NCI-H1092 (cell line): Measurements from ENCODE around the gene SNX19.
"Not testable (repeated sequence)": the region's sequence is repeated elsewhere in the genome, so short reads cannot be mapped to it uniquely, and the experiment has no call there.

Experiments used
- DNase-seq: peaks from one replicate; lab custom pipeline; 2025; lab: John Stamatoyannopoulos, UW

Gene SNX19

GRCh38 chr11:130872102-130872501 is 44.2 kb downstream of the SNX19 start:
- DNase-seq = no peak

DNA sequence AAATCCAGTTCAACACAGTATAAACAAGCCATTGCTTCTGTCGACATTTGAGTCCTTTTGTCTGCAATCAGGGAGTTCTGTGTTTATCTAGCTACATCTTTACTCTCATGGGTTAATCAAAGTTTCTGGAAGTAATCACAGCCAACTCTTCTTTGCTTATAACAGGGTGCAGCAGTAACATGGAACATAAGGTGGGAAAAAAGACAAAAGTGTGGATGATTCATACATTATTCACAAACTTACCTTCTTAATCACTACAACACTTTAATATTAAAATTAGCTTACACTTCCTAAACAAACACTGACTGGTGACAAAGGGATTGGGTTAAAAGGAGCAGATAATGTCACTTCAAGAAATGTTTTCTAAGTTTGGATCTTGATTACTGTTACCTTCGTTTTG is 44.7 kb downstream of the SNX19 start:
- DNase-seq = no peak

DNA sequence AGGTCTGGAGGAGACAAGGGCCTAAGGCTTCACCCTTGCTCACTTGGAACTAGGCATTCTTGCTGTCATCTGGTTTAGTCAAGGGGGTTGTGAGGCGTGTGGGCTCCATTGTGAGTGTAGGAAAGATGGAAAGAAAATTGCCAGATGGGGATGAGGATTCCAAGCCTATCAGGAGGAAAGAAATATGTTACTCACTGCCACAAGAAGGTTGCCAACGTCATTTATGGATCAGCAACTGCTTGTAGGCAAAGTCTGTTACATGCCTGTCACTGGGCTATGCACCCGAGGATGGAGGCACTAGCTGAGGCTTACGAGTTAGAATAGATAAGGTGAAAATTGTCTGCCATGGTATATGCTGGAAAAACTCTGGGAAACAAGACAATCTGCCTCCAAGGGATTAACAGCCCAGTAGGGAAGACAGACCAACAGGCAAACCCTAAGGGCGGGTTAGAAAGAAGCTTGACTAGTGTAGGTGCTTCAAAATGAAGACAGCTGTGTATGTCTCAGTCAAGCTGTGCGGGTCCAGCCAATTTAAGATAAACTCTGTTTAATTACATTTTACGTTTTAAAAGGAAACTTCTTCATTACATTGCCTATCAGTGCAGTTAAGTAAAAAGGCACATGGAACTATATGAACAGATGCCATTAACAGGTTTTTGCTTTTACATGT is 47.4 kb downstream of the SNX19 start:
- no peak for DNase-seq

- no peak for DNase-seq
These were observed 48.1 kb downstream of the SNX19 start for GRCh38 chr11:130868086-130868710.

DNA sequence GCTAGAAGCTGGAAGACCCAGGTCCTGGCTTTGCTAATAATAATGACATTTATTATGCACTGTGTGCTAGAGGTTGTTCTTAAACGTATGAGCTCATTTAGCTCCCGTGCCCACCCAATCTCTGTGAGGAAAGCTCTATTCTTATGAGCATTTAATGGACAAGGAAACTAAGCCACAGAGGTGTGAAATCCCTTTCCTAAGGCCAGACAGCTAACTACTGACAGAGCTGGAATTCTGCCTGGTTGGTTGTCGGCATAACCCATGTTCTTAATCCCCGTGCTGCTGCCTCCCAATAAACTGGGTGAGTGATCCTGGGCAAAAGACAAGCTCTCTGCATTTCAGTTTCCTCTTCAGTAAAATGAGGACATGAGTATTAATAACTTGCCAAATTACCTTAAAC is 49.4 kb downstream of the SNX19 start:
- DNase-seq = no peak

DNA sequence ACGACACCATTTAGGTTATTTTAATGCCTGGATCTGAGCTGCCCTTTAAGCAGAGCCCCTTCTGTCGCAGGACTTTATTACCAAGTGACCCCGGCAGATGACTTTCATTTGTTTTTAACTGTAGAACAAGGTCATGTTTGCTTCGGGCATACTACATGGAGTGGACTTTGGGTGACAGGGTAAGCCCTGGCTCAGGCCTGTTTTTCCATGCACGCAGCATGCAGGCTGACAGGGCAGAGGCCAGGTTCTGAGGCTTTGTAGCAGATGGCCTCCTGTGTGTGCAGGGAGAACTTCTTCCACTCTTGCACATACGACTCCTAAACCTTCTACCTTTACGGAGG is 50.5 kb downstream of the SNX19 start:
- no peak for DNase-seq

DNA sequence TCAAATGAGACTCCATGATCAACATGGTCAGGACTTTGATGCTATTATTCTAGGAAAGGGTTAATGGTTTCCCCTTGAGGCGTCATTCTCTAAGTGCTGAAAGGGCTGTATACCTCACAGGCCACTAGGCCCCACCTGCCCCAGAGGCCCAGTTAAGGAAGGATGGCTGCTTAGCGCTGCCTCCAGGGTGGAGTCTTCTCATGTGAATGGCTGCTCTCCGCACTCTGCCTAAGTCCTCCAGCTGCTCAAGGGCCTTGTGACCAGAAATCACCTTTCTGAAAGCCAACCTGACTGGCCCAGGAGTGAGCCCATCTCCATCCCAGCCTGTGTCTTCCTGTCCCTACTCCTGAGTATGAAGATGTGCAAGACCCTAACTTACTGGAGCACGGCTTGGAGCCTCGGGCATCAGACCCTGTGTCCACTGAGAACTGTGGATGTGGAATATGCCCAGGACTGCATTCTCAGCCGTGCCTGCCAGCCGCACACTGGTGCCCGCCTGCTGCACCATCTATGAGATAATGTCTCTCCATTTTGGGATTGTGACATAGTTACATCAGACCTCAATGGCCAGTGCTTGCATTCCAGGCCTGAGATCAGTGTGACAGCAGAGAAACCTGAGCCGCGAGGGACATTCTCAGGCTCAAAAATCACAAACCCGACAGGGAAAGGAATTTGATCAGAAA is 51.0 kb downstream of the SNX19 start:
- DNase-seq = no peak

DNA sequence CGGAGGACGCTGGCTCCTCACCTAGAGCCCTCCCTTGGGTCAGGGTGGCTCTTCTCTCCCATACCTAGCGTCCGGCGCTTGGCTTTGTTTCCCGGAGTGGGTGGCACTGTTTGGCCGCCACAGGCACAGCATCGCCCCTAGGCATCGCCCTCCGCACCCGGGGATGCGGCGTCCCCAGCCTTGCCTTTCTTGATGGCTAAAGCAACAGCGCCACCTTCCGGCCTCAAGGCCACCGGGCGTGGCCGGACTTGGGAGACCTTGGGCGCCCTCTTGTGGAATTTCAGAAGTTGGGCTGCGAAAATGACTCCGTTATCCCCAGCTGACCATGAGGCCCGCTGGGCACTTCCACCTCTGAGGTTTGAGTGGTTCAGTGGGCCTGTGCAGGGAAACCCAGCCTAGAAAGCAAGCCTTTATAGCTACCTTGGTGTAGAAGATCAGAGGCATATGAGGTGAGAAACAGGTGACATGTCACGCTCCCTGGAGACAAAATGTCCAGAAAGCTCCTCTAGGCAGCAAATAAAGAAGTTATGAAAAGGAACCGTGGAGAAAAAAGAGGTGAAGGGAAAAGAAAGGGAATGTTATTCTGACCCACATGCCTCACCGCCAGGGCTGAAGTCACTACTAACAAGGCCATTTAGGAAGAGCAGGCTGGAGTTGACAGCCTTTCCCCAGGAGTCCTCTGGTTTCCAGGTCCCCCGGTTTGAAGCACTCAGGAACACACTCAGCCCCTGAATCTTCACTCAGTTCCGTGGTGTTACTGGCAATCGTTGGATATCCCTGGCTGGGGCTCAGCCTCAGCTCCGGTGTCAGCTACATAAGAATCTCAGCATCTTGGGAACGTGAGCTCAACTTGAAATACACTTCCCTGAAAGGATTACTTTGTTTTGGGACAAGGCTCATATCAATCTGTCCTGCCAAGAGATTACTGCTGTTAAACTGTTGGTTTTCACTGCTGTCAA is 54.1 kb downstream of the SNX19 start:
- DNase-seq = peak; percentile 96

- no peak for DNase-seq
These were observed 55.0 kb downstream of the SNX19 start for GRCh38 chr11:130861283-130861682.

- no peak for DNase-seq
These were observed 56.4 kb downstream of the SNX19 start for GRCh38 chr11:130859886-130860285.

- no peak for DNase-seq
These were observed 58.1 kb downstream of the SNX19 start for GRCh38 chr11:130858215-130858614.

- DNase-seq = not testable (repeated sequence)
These were observed 60.6 kb downstream of the SNX19 start for GRCh38 chr11:130855707-130856106.

DNA sequence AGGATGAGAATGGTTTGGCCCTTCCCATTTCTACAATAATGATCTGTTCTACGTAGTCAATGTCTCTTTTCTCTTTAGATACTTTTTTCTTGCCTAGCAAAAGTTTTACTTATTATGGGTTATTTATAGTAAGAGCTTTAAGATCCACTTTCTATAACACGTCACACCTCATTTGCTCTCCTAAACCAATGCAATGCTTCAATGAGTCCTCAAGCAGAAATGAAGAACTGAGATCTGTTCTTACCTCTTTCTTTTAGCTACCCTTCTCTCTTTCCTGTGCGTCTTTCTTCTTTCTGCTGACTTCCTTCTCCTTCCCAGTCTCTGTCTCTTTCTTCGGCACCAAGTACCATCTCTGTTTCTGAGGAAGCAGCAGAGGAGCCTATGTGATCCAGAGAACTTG is 61.8 kb downstream of the SNX19 start:
- no peak for DNase-seq

DNA sequence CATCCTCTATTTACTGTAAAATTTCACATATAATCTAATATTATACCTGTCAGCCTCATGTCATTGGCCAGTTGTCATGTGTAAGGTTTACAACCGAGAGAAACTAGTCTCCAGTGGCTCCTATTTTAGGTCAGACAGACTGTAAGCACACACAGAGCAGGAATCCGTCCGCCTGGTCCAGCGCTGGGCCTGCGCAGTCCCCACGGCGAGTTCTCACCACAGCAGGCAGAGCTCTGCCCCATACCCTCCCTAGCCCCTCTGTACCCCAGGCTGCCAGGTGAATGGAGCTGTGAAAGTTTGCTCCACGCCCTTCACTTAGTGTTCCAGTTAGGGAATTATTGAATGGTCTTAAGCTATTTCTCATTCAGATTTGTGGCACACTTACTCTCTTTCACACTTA is 63.7 kb downstream of the SNX19 start:
- DNase-seq = no peak

- DNase-seq = no peak
These were observed 65.9 kb downstream of the SNX19 start for GRCh38 chr11:130850185-130850944.

GRCh38 chr11:130849215-130849568 is 67.1 kb downstream of the SNX19 start:
- DNase-seq = no peak

DNA sequence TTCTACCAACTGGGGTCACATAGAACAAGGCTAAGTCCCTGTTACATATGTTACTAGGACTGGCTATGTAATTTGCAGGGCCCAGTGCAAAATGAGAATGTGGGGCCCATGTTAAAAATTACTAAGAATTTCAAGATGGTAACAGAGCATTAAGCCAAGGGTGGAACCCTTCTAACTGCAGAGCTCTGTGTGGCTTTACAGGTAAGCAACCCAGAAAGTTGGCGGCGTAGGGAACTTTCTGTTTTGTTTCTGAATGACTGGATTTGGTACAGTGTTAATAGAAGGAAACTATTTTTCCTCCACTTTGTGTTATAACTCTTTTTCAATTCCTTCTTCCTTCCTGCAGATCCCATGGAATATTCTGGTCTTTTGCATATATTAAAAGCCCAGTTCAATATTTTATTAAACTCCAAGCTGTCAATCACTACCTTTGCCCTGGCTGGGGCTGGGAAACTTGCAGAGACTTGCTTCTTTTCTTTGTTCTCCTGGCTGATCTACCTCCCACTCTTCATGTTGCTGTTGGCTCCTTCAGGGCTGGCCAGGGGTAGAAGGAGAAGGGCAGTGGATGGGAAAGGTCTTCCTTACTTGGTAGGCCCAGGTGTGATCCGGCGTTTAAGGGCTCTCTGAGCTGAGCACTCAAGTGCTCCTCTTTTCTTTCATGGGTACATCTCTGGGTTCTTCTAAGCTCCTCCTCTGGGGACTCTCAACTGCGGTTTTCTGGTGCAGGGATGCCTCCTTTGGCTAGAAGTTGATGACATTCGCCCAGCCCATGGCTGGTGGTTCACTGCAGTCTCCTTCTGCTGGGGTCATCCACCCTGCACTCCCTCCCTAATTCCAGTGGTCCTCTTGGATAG is 67.7 kb downstream of the SNX19 start:
- no peak for DNase-seq

DNA sequence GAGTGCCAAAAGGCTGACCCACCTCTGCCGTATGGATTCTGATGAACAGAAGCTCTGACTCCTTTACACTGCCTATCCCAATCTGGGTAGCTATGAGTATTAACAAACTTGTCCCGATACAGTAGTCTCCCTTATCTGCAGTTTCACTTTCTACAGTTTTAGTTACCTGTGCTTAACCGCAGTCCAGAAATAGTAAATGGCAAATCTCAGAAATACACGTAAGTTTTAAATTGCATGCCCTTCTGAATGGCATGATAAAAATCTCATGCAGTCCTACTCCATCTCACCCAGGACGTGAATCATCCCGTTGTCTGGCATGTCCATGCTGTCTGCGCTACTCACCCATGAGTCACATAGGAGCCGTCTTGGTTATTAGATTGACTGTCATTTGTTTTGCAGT is 68.8 kb downstream of the SNX19 start:
- DNase-seq = no peak

GRCh38 chr11:130846606-130847005 is 69.7 kb downstream of the SNX19 start:
- DNase-seq = no peak

GRCh38 chr11:130842001-130842400 is 74.3 kb downstream of the SNX19 start:
- no peak for DNase-seq

- DNase-seq = no peak
These were observed 75.6 kb downstream of the SNX19 start for GRCh38 chr11:130840679-130841078.
